HG03196 (cell line): Measurements from ENCODE around the gene ALG10B.

Experiments used
- ATAC-seq: cut with Tn5 transposase; IDR thresholded peaks from one replicate; pipeline ENCODE4 v1.9.1; 2021; ENCODE audit not compliant: unreplicated experiment

ALG10B gene

GRCh38 chr12:38374751-38375150 lies 58.2 kb downstream of the ALG10B start:
- ATAC-seq = no peak
